HT1080 (cell line): Measurements from ENCODE around the gene GPR173. TPM values are rescaled to one million over a fixed set of nuclear protein-coding genes. Genes with fewer than 3 reads are reported as not detected.

ENCODE experiments used
- DNase-seq: peaks from one replicate; pipeline ENCODE4 v3.0.0-alpha.2; 2015; ENCODE audit warnings: low read depth
- small RNA-seq: library from RNA; depleted of rRNA; stranded (forward); fragments of <200 nt; gene quantifications from one replicate; pipeline ENCODE3, GENCODE V24; 2014
- total RNA-seq: library from RNA; depleted of rRNA; stranded (reverse); fragments of >200 nt; shearing (Covaris generic); gene quantifications from 2 replicates; pipeline ENCODE4 v1.2.3, GENCODE V29; 2014; rRNA removed

The GPR173 gene
- total RNA-seq, 1 experiment from 2014 or later, result 3.3 TPM

GRCh38 chrX:53088136-53088974, 39.8 kb downstream of the GPR173 start:
- DNase-seq, result no peak

GRCh38 chrX:53089224-53089842, 40.7 kb downstream of the GPR173 start:
- DNase-seq, result peak; percentile 44

GRCh38 chrX:53089925-53090324, 41.3 kb downstream of the GPR173 start:
- DNase-seq, result no peak

GRCh38 chrX:53091354-53091753, 42.8 kb downstream of the GPR173 start:
- DNase-seq, result no peak

- peak; percentile 81 for DNase-seq
These were observed 44.6 kb downstream of the GPR173 start for GRCh38 chrX:53093177-53093655.

DNA sequence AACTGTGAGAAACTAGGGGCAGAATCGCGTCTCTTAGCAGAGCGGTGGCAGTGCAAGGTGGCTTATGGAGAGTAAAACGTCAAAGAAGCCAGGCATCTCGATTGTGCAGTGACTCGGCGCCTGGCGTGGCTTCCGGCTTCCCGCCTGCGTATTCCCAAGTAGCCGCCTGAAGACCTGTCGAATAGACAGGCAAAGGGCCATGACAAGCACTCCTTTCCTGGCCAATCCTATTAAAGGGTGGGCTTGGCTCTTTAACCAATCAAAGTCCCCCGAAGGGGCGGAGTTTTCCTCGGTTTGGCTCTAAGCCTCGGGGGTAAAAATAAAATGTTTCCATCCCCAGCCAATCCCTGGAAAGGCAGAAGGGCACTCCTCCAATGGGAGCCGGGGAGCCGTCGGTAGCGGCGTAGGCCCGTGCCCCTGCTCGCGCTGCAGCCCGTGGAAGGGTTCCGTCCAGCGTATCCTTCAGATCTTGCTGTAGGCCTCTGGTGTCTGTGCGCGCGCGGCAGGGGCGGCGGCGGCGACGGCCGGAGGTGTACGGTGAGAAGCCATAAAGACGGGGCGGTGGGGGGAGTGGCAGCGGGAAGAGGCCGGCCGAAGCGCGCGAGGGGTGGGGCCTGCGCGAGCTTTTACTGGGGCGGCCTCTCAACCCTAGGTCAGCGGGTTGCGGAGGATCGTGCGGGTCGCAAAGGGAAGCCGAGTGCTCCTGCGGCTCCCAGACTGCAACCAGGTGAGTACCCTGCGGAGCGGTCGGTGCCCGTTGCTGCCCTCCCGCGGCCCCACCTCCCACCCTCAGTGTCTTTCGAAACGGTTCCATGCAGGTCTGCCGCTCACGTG, 45.4 kb downstream of the GPR173 start, which contains the start of gene KANTR:
Gene KANTR, plus strand, starts transcription at position 395 of the 834 bp plus-strand sequence. CDS start 30,131 bp downstream, outside the sequence.
- DNase-seq, result peak; percentile 95

DNA sequence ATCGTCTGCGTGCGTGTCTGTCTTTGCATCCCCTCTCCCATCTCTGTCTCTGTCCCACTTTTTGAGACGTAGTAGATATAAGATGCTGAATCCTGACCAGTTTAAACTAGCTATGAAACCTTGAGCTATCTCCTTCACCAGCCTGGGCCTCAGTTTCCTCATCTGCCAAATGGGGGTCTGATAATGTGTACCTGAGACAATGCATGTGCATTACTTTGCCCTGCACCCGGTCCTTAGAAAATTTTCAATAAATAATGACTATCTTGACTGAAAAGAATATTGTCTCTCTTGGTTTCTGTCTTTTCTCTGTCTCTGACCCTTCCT, 46.0 kb downstream of the GPR173 start:
- no peak for DNase-seq

DNA sequence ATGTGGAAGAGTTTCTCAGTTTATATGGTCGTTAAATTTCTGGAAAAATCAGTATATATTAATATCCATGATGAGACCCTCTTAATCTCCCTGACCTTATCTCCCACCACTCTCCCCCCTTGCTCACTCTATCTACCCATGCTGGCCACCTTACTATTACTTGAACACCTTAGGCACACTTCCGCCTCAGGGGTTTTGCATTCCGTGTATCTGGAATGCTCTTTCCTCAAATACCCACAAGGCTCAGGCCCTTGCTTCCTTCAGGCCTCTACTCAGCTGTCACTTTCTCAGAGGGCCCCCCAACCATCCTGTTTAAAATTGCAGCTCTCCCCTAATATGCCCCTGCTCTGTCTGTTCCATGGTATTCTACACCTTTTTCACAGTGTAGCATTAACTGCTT, 47.2 kb downstream of the GPR173 start:
- DNase-seq, result no peak

DNA sequence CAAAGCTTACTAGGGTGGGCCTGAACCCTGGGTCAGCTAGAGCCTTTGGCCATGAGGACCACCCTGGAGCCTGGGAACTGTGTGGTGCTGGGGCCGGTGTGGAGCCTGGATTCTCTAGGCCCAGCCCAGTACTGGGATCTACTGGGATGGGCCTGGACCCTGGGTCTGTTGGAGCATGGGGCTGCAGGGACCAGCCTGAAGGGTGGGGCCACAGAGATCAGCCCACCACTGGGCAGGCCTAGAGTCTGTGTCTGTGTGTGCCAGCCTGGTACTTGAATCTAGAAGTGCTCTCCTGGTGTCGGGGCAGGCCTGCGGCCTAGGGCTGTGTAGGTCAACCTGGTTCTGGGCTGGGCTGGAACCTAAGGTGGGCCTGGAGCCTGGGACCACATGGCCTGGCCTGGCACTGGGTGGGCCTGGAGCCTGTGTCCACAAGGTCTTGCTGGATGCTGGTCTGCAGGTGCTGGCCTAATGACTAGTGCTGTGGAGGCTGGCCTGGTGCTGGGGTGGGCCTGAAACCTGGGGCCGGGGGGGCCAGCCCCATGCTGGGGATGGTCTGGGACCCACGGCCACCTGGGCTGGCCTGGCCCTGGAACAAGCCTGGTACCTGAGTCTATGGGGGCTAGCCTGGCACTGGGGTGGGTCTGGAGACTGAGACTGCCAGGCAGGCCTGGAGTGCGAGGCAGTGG, 66.4 kb downstream of the GPR173 start:
- DNase-seq, result no peak

GRCh38 chrX:53115550-53115874, 66.9 kb downstream of the GPR173 start:
- DNase-seq, result no peak

DNA sequence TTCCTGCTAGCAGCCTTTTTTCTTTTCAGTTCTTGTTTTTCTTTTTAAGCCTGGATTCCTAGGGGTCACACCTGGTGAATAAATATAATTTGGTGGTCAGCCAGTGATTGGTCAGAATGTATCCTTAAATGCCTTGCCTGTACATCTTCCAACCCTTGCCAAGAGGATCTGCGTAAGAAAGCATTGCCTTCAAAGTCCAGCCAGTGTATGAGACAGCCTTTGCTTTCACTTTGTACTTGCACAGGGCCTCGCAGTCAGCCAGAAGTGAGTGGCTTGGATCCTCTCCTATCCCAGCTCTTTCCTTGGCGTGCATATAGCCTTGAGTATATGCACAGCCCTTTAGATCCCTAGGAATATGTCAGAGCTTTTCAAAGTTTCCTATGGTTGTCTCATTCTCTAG, 67.5 kb downstream of the GPR173 start:
- peak; percentile 1 for DNase-seq

DNA sequence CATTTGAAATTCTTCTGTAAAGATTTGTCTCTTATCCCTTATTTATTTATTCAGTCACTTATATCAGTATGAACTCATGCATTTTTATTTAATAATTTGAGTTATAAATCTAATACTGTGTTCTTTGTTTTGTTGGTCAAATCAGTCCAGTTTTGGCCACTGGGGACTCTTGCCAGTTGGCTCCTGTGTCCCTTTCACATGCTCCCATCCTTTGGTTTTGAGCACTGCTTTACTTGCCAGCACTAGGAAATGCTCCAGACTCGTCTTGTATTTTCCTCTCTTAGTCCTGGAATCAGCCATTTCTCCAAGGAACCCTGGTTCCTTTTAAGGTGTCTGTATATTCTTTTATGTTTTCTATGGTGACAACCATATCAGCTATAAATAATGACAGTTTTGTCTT, 73.4 kb downstream of the GPR173 start:
- DNase-seq, result no peak

DNA sequence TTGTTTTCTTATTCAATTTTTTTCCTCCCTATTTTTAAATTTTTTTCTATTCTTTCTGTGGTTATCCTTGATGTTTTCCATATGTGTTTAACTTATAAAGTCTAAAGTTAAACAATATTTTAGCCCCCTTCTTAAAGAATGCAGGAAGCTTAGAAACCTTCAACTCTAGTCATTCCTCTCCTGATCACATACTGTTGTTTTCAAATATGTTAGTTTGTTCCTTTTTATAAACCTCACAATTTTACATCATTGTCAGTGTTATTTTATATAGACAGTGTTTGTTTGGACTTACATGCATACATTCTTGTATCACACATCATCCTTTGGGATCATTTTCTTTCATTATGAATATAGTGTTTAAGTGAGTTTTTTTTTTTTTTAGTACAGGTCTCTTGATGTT, 76.9 kb downstream of the GPR173 start:
- DNase-seq, result no peak

DNA sequence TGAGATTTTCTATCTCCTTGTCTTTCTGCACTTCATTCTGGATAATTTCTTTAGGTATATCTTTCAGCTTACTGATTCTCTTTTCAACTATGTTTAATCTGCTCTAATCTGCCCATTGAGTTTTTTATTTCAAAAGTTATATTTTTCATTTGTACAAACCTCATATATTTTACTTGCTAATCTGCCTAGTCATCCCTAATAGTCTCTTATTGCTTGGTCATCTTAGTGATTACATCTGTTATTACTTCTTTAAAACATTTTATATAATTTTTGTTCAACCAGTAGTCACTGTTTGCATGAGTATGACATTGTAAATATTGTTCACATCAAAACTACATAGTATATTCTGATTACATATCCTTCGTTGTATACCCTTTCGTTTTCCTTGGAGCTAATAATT, 77.8 kb downstream of the GPR173 start:
- DNase-seq, result no peak

DNA sequence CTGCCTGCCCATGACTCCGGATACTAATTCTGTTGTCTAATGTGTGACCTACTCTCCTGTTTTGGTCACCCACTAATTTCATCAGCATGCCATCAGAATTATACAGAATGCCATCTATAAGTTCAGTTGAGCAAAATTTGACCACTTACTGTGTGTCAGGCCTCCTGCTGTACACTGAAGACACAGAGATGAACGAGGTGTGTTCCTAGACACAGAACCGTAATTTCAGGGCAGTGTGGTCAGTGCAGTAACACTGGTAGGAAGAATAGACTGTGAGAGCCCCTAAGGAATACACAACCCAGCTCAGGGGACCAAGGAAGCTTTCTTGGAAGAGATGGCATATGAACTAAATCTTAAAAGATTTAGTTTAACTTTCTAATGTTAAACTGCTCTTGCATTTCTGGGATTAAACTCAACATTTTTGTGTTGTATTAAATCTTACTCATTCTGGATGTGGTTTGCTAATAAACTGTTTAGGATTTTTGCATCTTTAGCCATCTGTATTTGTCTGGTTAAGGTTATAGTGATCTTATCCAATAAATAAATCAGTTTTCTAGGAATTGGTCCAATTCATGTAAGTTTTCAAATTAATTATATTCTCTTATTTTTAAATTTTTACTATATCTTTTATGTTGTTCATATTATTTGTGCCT, 79.6 kb downstream of the GPR173 start:
- no peak for DNase-seq

Small RNA genes within 50 kb of the gene (small RNA-seq; reads per million reads assigned to genes)
- gene AL591212.2, result not detected

Other genes starting within 250 kb of the GPR173 start
- gene XAGE5, start 237.5 kb upstream of the GPR173 start, total RNA-seq, result not detected in 2 replicates
- gene XAGE3, start 180.7 kb upstream of the GPR173 start, total RNA-seq, result not detected in 2 replicates
- gene FAM156B, start 151.5 kb upstream of the GPR173 start, total RNA-seq, result 6.6 and 11.4 TPM in 2 replicates
- 8.4 and 15.9 TPM in 2 replicates for gene FAM156A, start 90.3 kb upstream of the GPR173 start, total RNA-seq
- 5.5 and 6.0 TPM in 2 replicates for gene TSPYL2, start 33.6 kb downstream of the GPR173 start, total RNA-seq
- 3.2 and 3.7 TPM in 2 replicates for gene KANTR, start 45.4 kb downstream of the GPR173 start, total RNA-seq
- 50.7 and 57.2 TPM in 2 replicates for gene KDM5C, start 176.4 kb downstream of the GPR173 start, total RNA-seq
- 4.3 and 9.8 TPM in 2 replicates for gene IQSEC2, start 232.8 kb downstream of the GPR173 start, total RNA-seq